IgD-negative memory B cell (primary cell): ENCODE data around the gene TACSTD2. TPM values are rescaled to one million over a fixed set of nuclear protein-coding genes. Genes with fewer than 3 reads are reported as not detected.
"Not testable (repeated sequence)": the region's sequence is repeated elsewhere in the genome, so short reads cannot be mapped to it uniquely, and the experiment has no call there.

Experiments
- H3K27ac Mint-ChIP-seq, 3 donors: one replicate each; pipeline ENCODE4 v1.8.0; 2020 to 2022; ENCODE audit warnings: mild to moderate bottlenecking in 3 of 3, mixed read lengths in 3 of 3, moderate library complexity in 1 of 3
- H3K27me3 Mint-ChIP-seq: one replicate; pipeline ENCODE4 v1.8.0; 2021; ENCODE audit warnings: mixed read lengths
- H3K36me3 Mint-ChIP-seq: one replicate; pipeline ENCODE4 v1.8.0; 2020; ENCODE audit warnings: mild to moderate bottlenecking, mixed read lengths
- H3K4me1 Mint-ChIP-seq, 3 donors: one replicate each; pipeline ENCODE4 v1.8.0; 2020 to 2022; ENCODE audit warnings: mixed read lengths in 3 of 3, mild to moderate bottlenecking in 1 of 3
- H3K4me3 Mint-ChIP-seq, 4 donors: one replicate each; pipeline ENCODE4 v1.8.0; 2020 to 2022; ENCODE audit warnings: mild to moderate bottlenecking in 4 of 4, mixed read lengths in 4 of 4, moderate library complexity in 3 of 4
- H3K9me3 Mint-ChIP-seq, 3 donors: one replicate each; pipeline ENCODE4 v1.8.0; 2020 to 2021; ENCODE audit warnings: mixed read lengths in 3 of 3, mild to moderate bottlenecking in 1 of 3
- polyA plus RNA-seq: library from polyadenylated mRNA; unstranded; fragments of 300-500 nt; fragmentation: Illumina TruSeq; gene quantifications from one replicate; pipeline ENCODE4 v1.2.3, GENCODE V29; 2021

TACSTD2 gene, protein sequence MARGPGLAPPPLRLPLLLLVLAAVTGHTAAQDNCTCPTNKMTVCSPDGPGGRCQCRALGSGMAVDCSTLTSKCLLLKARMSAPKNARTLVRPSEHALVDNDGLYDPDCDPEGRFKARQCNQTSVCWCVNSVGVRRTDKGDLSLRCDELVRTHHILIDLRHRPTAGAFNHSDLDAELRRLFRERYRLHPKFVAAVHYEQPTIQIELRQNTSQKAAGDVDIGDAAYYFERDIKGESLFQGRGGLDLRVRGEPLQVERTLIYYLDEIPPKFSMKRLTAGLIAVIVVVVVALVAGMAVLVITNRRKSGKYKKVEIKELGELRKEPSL
- polyA plus RNA-seq: not detected

DNA sequence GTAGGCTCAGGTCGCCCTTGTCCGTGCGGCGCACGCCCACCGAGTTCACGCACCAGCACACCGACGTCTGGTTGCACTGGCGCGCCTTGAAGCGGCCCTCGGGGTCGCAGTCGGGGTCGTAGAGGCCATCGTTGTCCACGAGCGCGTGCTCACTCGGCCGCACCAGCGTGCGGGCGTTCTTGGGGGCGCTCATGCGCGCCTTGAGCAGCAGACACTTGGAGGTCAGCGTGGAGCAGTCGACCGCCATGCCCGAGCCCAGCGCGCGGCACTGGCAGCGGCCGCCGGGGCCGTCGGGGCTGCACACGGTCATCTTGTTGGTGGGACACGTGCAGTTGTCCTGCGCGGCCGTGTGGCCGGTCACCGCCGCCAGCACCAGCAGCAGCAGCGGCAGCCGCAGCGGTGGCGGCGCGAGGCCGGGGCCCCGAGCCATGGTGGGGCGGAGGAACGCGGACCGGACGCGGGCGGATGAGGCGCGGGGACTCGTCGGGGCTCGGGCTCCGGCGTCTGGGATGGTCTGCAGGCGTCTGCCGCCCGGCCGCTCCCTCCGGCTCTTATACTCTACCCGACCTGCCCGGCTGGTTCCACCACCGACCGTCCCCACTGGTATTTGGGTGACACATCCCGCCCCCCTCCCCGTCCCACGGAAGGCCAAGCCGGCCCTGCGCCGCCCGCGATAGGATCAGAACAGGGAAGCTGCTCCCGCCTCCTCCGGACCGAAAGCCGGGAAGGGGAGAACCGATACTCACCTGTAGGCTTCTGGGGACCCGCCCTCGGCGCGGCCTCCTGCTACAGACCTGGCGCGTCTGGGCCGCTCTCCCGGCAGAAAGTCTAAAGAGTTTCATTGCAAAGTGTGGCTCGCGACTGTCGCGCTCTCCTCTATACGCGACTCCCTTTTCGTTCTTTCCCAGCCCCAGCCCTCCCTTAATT is at the start of gene TACSTD2:
TACSTD2 (minus strand) TSS at position 526 of the 927 bp plus-strand sequence; CDS start at position 430, 96 bp downstream.
- peak within 1 kb of the TSS; percentile 50 to 87 (median 76) for H3K4me3 Mint-ChIP-seq
- H3K4me1 Mint-ChIP-seq: peaks cover 5 to 20% (median 6%) of the 10 kb centered on the region in 3 donors
- peaks cover 44% of the 10 kb centered on the region for H3K27me3 Mint-ChIP-seq
- peak within 1 kb of the TSS in 2 of 3 donors; percentile 32 to 76 for H3K27ac Mint-ChIP-seq
- peaks cover 4% of the 10 kb centered on the region for H3K36me3 Mint-ChIP-seq
- peaks cover 0 to 6% (median 0%) of the 10 kb centered on the region in 3 donors for H3K9me3 Mint-ChIP-seq

GRCh38 chr1:58626293-58626692 is 49.2 kb upstream of the TACSTD2 start:
- no peak overlapping the region for H3K4me3 Mint-ChIP-seq
- no peaks in the 10 kb centered on the region for H3K36me3 Mint-ChIP-seq
- H3K27me3 Mint-ChIP-seq: no peaks in the 10 kb centered on the region
- H3K27ac Mint-ChIP-seq: no peak overlapping the region
- H3K4me1 Mint-ChIP-seq: no peaks in the 10 kb centered on the region
- peaks cover 0 to 1% (median under 1%) of the 10 kb centered on the region in 3 donors for H3K9me3 Mint-ChIP-seq

- not testable (repeated sequence) for H3K4me3 Mint-ChIP-seq, H3K27me3 Mint-ChIP-seq
Observed at GRCh38 chr1:58623259-58623658, 46.2 kb upstream of the TACSTD2 start.

GRCh38 chr1:58622571-58622970 is 45.5 kb upstream of the TACSTD2 start:
- H3K27me3 Mint-ChIP-seq: peaks cover 12% of the 10 kb centered on the region
- peaks cover 0 to 2% (median 0%) of the 10 kb centered on the region in 3 donors for H3K4me1 Mint-ChIP-seq
- H3K9me3 Mint-ChIP-seq: peaks cover 0 to 1% (median 0%) of the 10 kb centered on the region in 3 donors
- H3K36me3 Mint-ChIP-seq: no peaks in the 10 kb centered on the region
- H3K27ac Mint-ChIP-seq: no peak overlapping the region
- H3K4me3 Mint-ChIP-seq: no peak overlapping the region

More at GRCh38 chr1:58623259-58623658, 46.2 kb upstream of the TACSTD2 start:
- not testable (repeated sequence) for H3K36me3 Mint-ChIP-seq, H3K9me3 Mint-ChIP-seq, H3K27ac Mint-ChIP-seq, H3K4me1 Mint-ChIP-seq

GRCh38 chr1:58621391-58621790 is 44.3 kb upstream of the TACSTD2 start:
- Mint-ChIP-seq H3K9me3 (peaks cover 0 to 1% (median 0%) of the 10 kb centered on the region in 3 donors), H3K4me1 (peaks cover 0 to 2% (median 0%) of the 10 kb centered on the region in 3 donors), H3K27me3 (peaks cover 14% of the 10 kb centered on the region), H3K4me3 (no peak overlapping the region), H3K36me3 (no peaks in the 10 kb centered on the region), H3K27ac (no peak overlapping the region)

DNA sequence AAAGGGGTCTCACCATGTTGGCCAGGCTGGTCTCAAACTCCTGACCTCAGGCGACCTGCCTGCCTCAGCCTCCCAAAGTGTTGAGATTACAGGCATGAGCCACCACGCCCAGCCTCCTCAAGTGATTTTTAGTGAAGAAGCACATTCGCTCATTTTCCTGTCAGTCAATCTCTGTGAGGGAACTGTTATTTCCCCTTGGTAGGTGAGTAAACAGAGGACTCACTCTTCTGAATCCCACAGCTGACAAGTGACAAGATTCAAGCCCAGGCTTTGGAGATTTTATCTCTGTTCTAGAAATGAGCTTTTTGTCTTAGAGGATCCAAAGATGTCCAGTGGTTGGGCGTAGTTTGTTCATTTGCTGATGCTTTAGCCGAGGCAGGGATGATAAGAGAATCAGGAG is 43.9 kb upstream of the TACSTD2 start:
- Mint-ChIP-seq H3K4me1 (peaks cover 0 to 2% (median 0%) of the 10 kb centered on the region in 3 donors), H3K27me3 (peaks cover 17% of the 10 kb centered on the region), H3K4me3 (no peak overlapping the region), H3K36me3 (no peaks in the 10 kb centered on the region), H3K27ac (no peak overlapping the region), H3K9me3 (peaks cover 0 to 1% (median 0%) of the 10 kb centered on the region in 3 donors)

- no peaks in the 10 kb centered on the region for H3K36me3 Mint-ChIP-seq
- H3K27ac Mint-ChIP-seq: no peak overlapping the region
- H3K4me3 Mint-ChIP-seq: no peak overlapping the region
- peaks cover 0 to 2% (median 1%) of the 10 kb centered on the region in 3 donors for H3K9me3 Mint-ChIP-seq
- peaks cover 17% of the 10 kb centered on the region for H3K27me3 Mint-ChIP-seq
- peaks cover 0 to 2% (median 0%) of the 10 kb centered on the region in 3 donors for H3K4me1 Mint-ChIP-seq
Observed at GRCh38 chr1:58620259-58620658, 43.2 kb upstream of the TACSTD2 start.

DNA sequence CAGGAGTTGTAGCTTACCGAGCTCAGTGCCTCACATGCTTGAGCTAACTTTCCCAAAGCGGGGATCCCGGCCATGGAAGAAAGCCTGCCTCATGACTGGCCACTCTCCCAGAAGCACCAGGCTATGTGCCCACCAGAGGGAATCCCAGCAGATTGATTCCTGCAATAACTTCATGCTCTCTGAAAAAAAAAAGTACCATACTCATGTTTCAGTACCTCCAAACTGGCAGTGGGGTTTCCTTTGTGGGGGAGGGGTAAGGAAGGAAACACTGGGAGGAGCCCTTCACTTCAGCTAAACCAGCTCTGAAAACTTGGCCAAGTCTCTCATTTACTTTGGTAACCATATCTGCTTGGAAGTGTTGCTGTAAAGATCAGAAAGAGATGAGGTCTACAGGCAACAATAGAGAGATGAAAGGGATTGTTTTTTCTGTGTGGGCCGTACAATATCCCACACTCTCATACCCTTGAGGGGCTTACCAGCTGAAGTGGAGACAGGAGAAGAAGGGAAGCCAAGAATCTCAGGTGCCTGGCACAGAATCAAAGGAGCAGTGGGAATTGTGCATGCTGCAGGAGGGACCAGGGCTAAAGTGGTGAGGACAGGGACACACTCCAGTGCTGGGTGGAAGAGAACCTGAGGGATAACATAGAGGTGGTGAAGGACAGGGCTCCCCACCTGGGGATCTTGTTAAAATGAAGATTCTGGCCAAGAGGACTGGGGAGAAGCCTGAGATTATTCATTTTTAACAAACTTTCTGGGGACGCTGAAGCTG is 42.4 kb upstream of the TACSTD2 start:
- no peak overlapping the region for H3K4me3 Mint-ChIP-seq
- peak overlapping the region in 1 of 3 donors; percentile 80 for H3K27ac Mint-ChIP-seq
- peaks cover 17% of the 10 kb centered on the region for H3K27me3 Mint-ChIP-seq
- no peaks in the 10 kb centered on the region for H3K36me3 Mint-ChIP-seq
- H3K4me1 Mint-ChIP-seq: peaks cover 0 to 2% (median 0%) of the 10 kb centered on the region in 3 donors
- H3K9me3 Mint-ChIP-seq: peaks cover 0 to 2% (median 1%) of the 10 kb centered on the region in 3 donors

DNA sequence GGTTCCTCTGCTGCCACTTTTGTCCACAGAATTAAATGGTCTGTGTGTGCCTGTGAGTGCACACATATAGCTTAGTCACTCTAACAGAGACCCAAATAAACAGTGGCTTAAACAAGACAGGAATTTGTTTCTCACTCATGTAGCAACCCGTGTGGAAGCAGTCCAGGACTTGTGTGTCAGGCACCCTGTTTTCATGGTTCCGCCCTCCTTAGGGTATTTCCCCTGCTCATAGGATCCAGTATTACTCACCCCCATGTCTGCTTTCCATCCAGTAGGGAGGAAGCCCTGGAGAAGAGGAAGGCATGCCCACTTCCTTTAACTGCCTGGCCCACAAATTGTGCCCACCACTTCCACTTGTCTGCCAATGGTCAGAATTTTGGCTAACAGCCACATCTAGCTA is 41.3 kb upstream of the TACSTD2 start:
- peaks cover 0 to 2% (median 0%) of the 10 kb centered on the region in 3 donors for H3K4me1 Mint-ChIP-seq
- H3K9me3 Mint-ChIP-seq: peaks cover 0 to 2% (median 1%) of the 10 kb centered on the region in 3 donors
- peaks cover 17% of the 10 kb centered on the region for H3K27me3 Mint-ChIP-seq
- no peak overlapping the region for H3K4me3 Mint-ChIP-seq
- H3K27ac Mint-ChIP-seq: no peak overlapping the region
- no peaks in the 10 kb centered on the region for H3K36me3 Mint-ChIP-seq

- no peak overlapping the region for H3K27ac Mint-ChIP-seq
- no peak overlapping the region for H3K4me3 Mint-ChIP-seq
- H3K36me3 Mint-ChIP-seq: no peaks in the 10 kb centered on the region
- peaks cover 16% of the 10 kb centered on the region for H3K27me3 Mint-ChIP-seq
- peaks cover 0 to 5% (median 3%) of the 10 kb centered on the region in 3 donors for H3K9me3 Mint-ChIP-seq
- no peaks in the 10 kb centered on the region for H3K4me1 Mint-ChIP-seq
Observed at GRCh38 chr1:58611861-58612385, 34.9 kb upstream of the TACSTD2 start.

DNA sequence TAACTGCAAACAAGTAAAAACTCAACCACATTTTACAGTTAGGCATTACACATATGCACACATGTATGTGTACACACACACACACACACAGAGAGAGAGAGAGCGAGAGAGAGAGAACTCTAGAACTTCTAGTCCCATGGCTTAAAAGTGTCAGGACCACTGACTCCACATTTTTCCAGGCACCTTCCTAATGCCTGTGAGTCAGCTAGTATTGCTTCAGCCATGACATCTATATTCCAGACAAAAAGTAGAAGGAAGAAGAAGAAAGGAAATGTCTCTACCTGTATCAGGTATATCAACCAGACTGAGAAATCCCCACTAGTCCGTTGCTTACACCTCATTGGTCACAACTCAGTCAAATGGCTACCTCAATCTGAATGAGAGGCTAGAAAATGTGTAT is 31.9 kb upstream of the TACSTD2 start:
- Mint-ChIP-seq H3K27ac (no peak overlapping the region), H3K9me3 (peaks cover 1 to 19% (median 14%) of the 10 kb centered on the region in 3 donors), H3K27me3 (peaks cover 11% of the 10 kb centered on the region), H3K4me1 (peaks cover 0 to 2% (median 0%) of the 10 kb centered on the region in 3 donors), H3K36me3 (no peaks in the 10 kb centered on the region), H3K4me3 (no peak overlapping the region)

DNA sequence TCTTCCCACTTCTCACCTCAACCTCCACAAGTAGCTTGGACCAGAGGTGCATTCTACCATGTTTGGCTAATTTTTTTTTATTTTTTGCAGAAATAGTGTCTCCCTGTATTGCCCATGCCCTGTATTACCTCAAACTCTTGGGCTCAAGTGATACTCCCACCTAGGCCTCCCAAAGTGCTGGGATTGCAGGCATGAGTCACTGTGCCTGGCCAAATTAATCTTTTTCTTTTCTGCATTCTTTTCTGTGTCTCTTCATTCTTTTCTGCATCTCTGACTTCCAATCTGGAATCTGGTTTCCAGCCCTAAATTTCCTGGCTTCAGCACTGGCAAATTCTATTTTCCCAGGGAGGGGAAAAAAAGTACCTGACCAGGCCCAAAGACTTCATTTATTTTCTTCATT is 31.2 kb upstream of the TACSTD2 start:
- Mint-ChIP-seq H3K27me3 (peaks cover 11% of the 10 kb centered on the region), H3K4me1 (peaks cover 0 to 2% (median 0%) of the 10 kb centered on the region in 3 donors), H3K4me3 (no peak overlapping the region), H3K9me3 (peaks cover 1 to 24% (median 15%) of the 10 kb centered on the region in 3 donors), H3K27ac (no peak overlapping the region), H3K36me3 (peaks cover 2% of the 10 kb centered on the region)

GRCh38 chr1:58607391-58607790 is 30.3 kb upstream of the TACSTD2 start:
- peaks cover 0 to 2% (median 0%) of the 10 kb centered on the region in 3 donors for H3K4me1 Mint-ChIP-seq
- peak overlapping the region in 1 of 4 donors; percentile 61 for H3K4me3 Mint-ChIP-seq
- no peak overlapping the region for H3K27ac Mint-ChIP-seq
- H3K27me3 Mint-ChIP-seq: peaks cover 15% of the 10 kb centered on the region
- H3K36me3 Mint-ChIP-seq: peaks cover 2% of the 10 kb centered on the region
- peaks cover 3 to 24% (median 15%) of the 10 kb centered on the region in 3 donors for H3K9me3 Mint-ChIP-seq

DNA sequence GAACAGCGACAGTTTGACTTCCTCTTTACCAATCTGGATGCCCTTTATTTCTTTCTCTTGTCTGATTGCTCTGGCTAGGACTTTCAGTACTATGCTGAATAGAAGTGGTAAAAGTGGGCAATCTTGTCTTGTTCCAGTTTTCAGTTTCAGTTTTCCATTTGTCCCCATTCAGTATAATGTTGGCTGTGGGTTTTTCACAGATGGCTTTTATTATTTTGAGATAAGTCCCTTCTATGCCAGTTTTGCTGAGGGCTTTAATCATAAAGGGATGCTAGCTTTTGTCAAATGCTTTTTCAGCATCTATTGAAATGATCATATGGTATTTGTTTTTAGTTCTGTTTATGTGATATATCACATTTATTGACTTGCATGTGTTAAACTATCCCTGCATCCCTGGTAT is 24.9 kb upstream of the TACSTD2 start:
- H3K36me3 Mint-ChIP-seq, H3K4me1 Mint-ChIP-seq, H3K27ac Mint-ChIP-seq, H3K4me3 Mint-ChIP-seq: not testable (repeated sequence)
- Mint-ChIP-seq H3K9me3 (peaks cover 4 to 24% (median 16%) of the 10 kb centered on the region in 3 donors), H3K27me3 (peaks cover 14% of the 10 kb centered on the region)
